Panc1 (cell line): ENCODE measurements around the gene UPB1.

Experiments used
- POLR2AphosphoS5 ChIP-seq: IDR thresholded peaks from 2 replicates; pipeline ENCODE4 v1.6.1; 2012; ENCODE audit warnings: mild to moderate bottlenecking, low read depth, low read length, moderate library complexity
- SIN3A ChIP-seq: IDR thresholded peaks from 2 replicates; pipeline ENCODE4 v1.6.1; 2012; ENCODE audit warnings: low read depth, mild to moderate bottlenecking, low read length, moderate library complexity, borderline replicate concordance; ENCODE audit not compliant: insufficient read depth
- TCF7L2 ChIP-seq: IDR thresholded peaks from 2 replicates; pipeline ENCODE4 v1.6.1; 2011; ENCODE audit warnings: mild to moderate bottlenecking, low read depth, low read length, inconsistent platforms
- TF ChIP-seq, protein P1 (sequence below): fragments of 450-650 bp; IDR thresholded peaks from 2 replicates; pipeline ENCODE4 v1.5.1; 2017; ENCODE audit warnings: mild to moderate bottlenecking

DNA sequence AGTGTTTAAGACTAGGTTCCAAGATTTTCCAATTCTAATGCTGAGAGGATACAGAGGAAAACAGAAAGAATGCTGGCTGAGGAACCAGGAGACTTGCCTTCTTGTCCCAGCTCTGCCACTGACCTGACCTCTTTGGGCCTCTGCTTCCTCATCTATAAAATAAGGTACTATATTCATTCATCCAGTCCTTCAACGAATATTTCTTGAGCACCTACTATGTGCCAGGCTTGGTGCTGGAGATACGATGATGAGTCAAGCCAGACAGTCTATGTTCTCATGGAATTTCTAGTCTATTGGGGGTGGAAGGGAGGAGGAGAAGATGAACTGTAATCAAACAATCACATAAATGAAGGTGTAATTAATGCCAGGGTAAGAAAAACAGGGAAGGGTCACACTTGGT is 27.8 kb upstream of the UPB1 start:
- no peak for TF ChIP-seq POLR2AphosphoS5
- TF ChIP-seq, protein P1, sequence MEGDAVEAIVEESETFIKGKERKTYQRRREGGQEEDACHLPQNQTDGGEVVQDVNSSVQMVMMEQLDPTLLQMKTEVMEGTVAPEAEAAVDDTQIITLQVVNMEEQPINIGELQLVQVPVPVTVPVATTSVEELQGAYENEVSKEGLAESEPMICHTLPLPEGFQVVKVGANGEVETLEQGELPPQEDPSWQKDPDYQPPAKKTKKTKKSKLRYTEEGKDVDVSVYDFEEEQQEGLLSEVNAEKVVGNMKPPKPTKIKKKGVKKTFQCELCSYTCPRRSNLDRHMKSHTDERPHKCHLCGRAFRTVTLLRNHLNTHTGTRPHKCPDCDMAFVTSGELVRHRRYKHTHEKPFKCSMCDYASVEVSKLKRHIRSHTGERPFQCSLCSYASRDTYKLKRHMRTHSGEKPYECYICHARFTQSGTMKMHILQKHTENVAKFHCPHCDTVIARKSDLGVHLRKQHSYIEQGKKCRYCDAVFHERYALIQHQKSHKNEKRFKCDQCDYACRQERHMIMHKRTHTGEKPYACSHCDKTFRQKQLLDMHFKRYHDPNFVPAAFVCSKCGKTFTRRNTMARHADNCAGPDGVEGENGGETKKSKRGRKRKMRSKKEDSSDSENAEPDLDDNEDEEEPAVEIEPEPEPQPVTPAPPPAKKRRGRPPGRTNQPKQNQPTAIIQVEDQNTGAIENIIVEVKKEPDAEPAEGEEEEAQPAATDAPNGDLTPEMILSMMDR, result no peak
- TF ChIP-seq SIN3A, result no peak
- no peak for TF ChIP-seq TCF7L2
